Measurements from ENCODE around the gene ERP29. TPM values are rescaled to one million over a fixed set of nuclear protein-coding genes. Genes with fewer than 3 reads are reported as not detected.

Gene ERP29
- total and polyA plus RNA-seq, 2 of the 13 experiments (the other 11 are each of a cell fraction or from before 2014, with no cell fraction given) = 111 to 147 TPM

- TF ChIP-seq ZNF552 (CRISPR knock-in tag; IDR thresholded peaks at IDR 0.05; ENCODE audit: borderline replicate concordance) = no peak
- TF ChIP-seq ZKSCAN5 (CRISPR knock-in tag; IDR thresholded peaks at IDR 0.05) = peak; percentile 84; the same call in 1 of the 2 replicates
- no peak for TF ChIP-seq ZMAT5 (CRISPR knock-in tag; IDR thresholded peaks at IDR 0.05; ENCODE audit: borderline replicate concordance, low read depth)
- no peak for TF ChIP-seq CBX2 (IDR thresholded peaks at IDR 0.05; ENCODE audit: low read depth, low read length)
- TF ChIP-seq CBX2 (CRISPR knock-in tag; IDR thresholded peaks at IDR 0.05; ENCODE audit: low read depth) = no peak
- no peak for TF ChIP-seq CENPX (CRISPR knock-in tag; IDR thresholded peaks at IDR 0.05)
- TF ChIP-seq ZSCAN31 (CRISPR knock-in tag; IDR thresholded peaks at IDR 0.05; ENCODE audit: low read depth) = peak; percentile 58; the same call in 1 of the 2 replicates
- TF ChIP-seq ZSCAN22 (CRISPR knock-in tag; IDR thresholded peaks at IDR 0.05) = peak; percentile 80; the same call in 1 of the 2 replicates
- 0 out of 2 replicates have a peak, but pooled peaks have one; percentile 68 for TF ChIP-seq SNAPC4 (CRISPR knock-in tag; IDR thresholded peaks at IDR 0.05)
- TF ChIP-seq, protein P1, sequence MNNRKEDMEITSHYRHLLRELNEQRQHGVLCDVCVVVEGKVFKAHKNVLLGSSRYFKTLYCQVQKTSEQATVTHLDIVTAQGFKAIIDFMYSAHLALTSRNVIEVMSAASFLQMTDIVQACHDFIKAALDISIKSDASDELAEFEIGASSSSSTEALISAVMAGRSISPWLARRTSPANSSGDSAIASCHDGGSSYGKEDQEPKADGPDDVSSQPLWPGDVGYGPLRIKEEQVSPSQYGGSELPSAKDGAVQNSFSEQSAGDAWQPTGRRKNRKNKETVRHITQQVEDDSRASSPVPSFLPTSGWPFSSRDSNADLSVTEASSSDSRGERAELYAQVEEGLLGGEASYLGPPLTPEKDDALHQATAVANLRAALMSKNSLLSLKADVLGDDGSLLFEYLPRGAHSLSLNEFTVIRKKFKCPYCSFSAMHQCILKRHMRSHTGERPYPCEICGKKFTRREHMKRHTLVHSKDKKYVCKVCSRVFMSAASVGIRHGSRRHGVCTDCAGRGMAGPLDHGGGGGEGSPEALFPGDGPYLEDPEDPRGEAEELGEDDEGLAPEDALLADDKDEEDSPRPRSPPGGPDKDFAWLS (CRISPR knock-in tag; IDR thresholded peaks at IDR 0.05; ENCODE audit: borderline replicate concordance) = no peak
- TF ChIP-seq ZNF556 (CRISPR knock-in tag; IDR thresholded peaks at IDR 0.05; ENCODE audit: borderline replicate concordance) = no peak
- TF ChIP-seq, protein P2, sequence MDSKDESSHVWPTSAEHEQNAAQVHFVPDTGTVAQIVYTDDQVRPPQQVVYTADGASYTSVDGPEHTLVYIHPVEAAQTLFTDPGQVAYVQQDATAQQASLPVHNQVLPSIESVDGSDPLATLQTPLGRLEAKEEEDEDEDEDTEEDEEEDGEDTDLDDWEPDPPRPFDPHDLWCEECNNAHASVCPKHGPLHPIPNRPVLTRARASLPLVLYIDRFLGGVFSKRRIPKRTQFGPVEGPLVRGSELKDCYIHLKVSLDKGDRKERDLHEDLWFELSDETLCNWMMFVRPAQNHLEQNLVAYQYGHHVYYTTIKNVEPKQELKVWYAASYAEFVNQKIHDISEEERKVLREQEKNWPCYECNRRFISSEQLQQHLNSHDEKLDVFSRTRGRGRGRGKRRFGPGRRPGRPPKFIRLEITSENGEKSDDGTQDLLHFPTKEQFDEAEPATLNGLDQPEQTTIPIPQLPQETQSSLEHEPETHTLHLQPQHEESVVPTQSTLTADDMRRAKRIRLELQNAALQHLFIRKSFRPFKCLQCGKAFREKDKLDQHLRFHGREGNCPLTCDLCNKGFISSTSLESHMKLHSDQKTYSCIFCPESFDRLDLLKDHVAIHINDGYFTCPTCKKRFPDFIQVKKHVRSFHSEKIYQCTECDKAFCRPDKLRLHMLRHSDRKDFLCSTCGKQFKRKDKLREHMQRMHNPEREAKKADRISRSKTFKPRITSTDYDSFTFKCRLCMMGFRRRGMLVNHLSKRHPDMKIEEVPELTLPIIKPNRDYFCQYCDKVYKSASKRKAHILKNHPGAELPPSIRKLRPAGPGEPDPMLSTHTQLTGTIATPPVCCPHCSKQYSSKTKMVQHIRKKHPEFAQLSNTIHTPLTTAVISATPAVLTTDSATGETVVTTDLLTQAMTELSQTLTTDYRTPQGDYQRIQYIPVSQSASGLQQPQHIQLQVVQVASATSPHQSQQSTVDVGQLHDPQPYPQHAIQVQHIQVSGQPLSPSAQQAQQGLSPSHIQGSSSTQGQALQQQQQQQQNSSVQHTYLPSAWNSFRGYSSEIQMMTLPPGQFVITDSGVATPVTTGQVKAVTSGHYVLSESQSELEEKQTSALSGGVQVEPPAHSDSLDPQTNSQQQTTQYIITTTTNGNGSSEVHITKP (CRISPR knock-in tag; IDR thresholded peaks at IDR 0.05; ENCODE audit: low read depth) = peak; percentile 65; the same call in 1 of the 2 replicates
- TF ChIP-seq, protein P3, sequence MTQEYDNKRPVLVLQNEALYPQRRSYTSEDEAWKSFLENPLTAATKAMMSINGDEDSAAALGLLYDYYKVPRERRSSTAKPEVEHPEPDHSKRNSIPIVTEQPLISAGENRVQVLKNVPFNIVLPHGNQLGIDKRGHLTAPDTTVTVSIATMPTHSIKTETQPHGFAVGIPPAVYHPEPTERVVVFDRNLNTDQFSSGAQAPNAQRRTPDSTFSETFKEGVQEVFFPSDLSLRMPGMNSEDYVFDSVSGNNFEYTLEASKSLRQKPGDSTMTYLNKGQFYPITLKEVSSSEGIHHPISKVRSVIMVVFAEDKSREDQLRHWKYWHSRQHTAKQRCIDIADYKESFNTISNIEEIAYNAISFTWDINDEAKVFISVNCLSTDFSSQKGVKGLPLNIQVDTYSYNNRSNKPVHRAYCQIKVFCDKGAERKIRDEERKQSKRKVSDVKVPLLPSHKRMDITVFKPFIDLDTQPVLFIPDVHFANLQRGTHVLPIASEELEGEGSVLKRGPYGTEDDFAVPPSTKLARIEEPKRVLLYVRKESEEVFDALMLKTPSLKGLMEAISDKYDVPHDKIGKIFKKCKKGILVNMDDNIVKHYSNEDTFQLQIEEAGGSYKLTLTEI (CRISPR knock-in tag; conservative IDR thresholded peaks at IDR 0.05) = no peak
Measured at GRCh38 chr12:112013601-112014402, 576 bp downstream of the ERP29 start (continued).
